Peyer's patch (tissue), 4 donors: Measurements from ENCODE around the gene CHP2. TPM values are rescaled to one million over a fixed set of nuclear protein-coding genes. Genes with fewer than 3 reads are reported as not detected.

ENCODE experiments used
- DNase-seq, 3 donors: peaks; one replicate each; pipeline ENCODE4 v3.0.0-alpha.2; 2017 to 2019
- H3K27ac ChIP-seq, 4 donors: fragments of 200-600 bp; sonication (generic); one replicate each; pipeline ENCODE4 v1.5.1; 2016 to 2019
- H3K27me3 ChIP-seq, 2 donors: fragments of 200-600 bp; sonication (generic); one replicate each; pipeline ENCODE4 v1.5.1; 2019
- H3K36me3 ChIP-seq, 3 donors: fragments of 200-600 bp; sonication (generic); one replicate each; pipeline ENCODE4 v1.5.1; 2016 to 2019
- H3K4me1 ChIP-seq, 4 donors: fragments of 200-600 bp; sonication (generic); one replicate each; pipeline ENCODE4 v1.5.1; 2016 to 2019
- H3K4me3 ChIP-seq, 4 donors: fragments of 200-600 bp; sonication (generic); 1 replicate in 3 of 4; 2 replicates in 1 of 4; pipeline ENCODE4 v1.5.1; 2016 to 2019; ENCODE audit warnings: mild to moderate bottlenecking in 1 of 4
- H3K9me3 ChIP-seq, 4 donors: fragments of 200-600 bp; sonication (generic); one replicate each; pipeline ENCODE4 v1.5.1; 2016 to 2019; ENCODE audit warnings: mild to moderate bottlenecking in 1 of 4
- CTCF ChIP-seq, 6 experiments: fragments of 450-650 bp in 4 of 6; fragments of 200-600 bp in 2 of 6; sonication (generic) in 1 of 6; IDR thresholded peaks; one replicate each; pipeline ENCODE4 v1.5.1; 2017 to 2019; ENCODE audit warnings: antibody characterized with exemption in 6 of 6, mild to moderate bottlenecking in 3 of 6, moderate library complexity in 1 of 6
- POLR2A ChIP-seq, 2 donors: fragments of 450-650 bp; IDR thresholded peaks; one replicate each; pipeline ENCODE4 v1.5.1; 2017; ENCODE audit warnings: antibody characterized with exemption in 2 of 2, mild to moderate bottlenecking in 2 of 2, moderate library complexity in 2 of 2
- total RNA-seq, 4 donors: library from RNA; depleted of rRNA; stranded (reverse); fragments of >200 nt; gene quantifications; one replicate each; pipeline ENCODE4 v1.1.0, GENCODE V29; 2016

Gene CHP2
- total RNA-seq, 4 donors from 2014 or later: 85.0 to 257 (median 166) TPM

GRCh38 chr16:23753908-23754593 is 775 bp upstream of the CHP2 start:
- Histone ChIP-seq H3K9me3 (no peaks in the 10 kb centered on the region), H3K36me3 (peaks cover 0 to 6% (median 0%) of the 10 kb centered on the region in 3 donors), H3K27ac (peak overlapping the region in 3 of 4 donors; percentile 71 to 89 (median 76)), H3K4me1 (peaks cover 0 to 9% (median 0%) of the 10 kb centered on the region in 4 donors), H3K27me3 (no peaks in the 10 kb centered on the region), H3K4me3 (peak overlapping the region in 3 of 4 donors; percentile 42 to 69 (median 55))
- TF ChIP-seq CTCF (IDR thresholded peaks at IDR 0.05) (no peak), POLR2A (IDR thresholded peaks at IDR 0.05) (no peak)
- DNase-seq: no peak

GRCh38 chr16:23755484-23755809 is 621 bp downstream of the CHP2 start:
- Histone ChIP-seq H3K27me3 (no peaks in the 10 kb centered on the region), H3K4me1 (peaks cover 0 to 9% (median 0%) of the 10 kb centered on the region in 4 donors), H3K9me3 (no peaks in the 10 kb centered on the region), H3K27ac (peak overlapping the region in 3 of 4 donors; percentile 71 to 89 (median 76)), H3K4me3 (peak overlapping the region in 3 of 4 donors; percentile 42 to 69 (median 55)), H3K36me3 (peaks cover 0 to 6% (median 0%) of the 10 kb centered on the region in 3 donors)
- TF ChIP-seq CTCF (IDR thresholded peaks at IDR 0.05) (no peak), POLR2A (IDR thresholded peaks at IDR 0.05) (no peak)
- DNase-seq: peak in 1 of 3 donors; percentile 58

- Histone ChIP-seq H3K27ac (peak overlapping the region in 1 of 4 donors; percentile 89), H3K9me3 (no peaks in the 10 kb centered on the region), H3K27me3 (no peaks in the 10 kb centered on the region), H3K36me3 (peaks cover 0 to 6% (median 0%) of the 10 kb centered on the region in 3 donors), H3K4me1 (peaks cover 0 to 9% (median 0%) of the 10 kb centered on the region in 4 donors), H3K4me3 (peak overlapping the region in 2 of 4 donors; percentile 55 to 69)
- TF ChIP-seq POLR2A (IDR thresholded peaks at IDR 0.05) (no peak), CTCF (IDR thresholded peaks at IDR 0.05) (no peak)
- DNase-seq: no peak
Observed at GRCh38 chr16:23757116-23757515, 2.3 kb downstream of the CHP2 start.

GRCh38 chr16:23757937-23758619 is 3.3 kb downstream of the CHP2 start:
- Histone ChIP-seq H3K9me3 (no peaks in the 10 kb centered on the region), H3K27ac (no peak overlapping the region), H3K4me3 (no peak overlapping the region), H3K36me3 (peaks cover 0 to 6% (median 0%) of the 10 kb centered on the region in 3 donors), H3K4me1 (peaks cover 0 to 9% (median 0%) of the 10 kb centered on the region in 4 donors), H3K27me3 (no peaks in the 10 kb centered on the region)
- TF ChIP-seq POLR2A (IDR thresholded peaks at IDR 0.05) (no peak), CTCF (IDR thresholded peaks at IDR 0.05) (no peak)
- DNase-seq: no peak

GRCh38 chr16:23765933-23766332 is 11.1 kb downstream of the CHP2 start:
- H3K4me3 ChIP-seq: no peak overlapping the region
- no peaks in the 10 kb centered on the region for H3K36me3 ChIP-seq
- H3K9me3 ChIP-seq: no peaks in the 10 kb centered on the region
- no peak for TF ChIP-seq POLR2A (IDR thresholded peaks at IDR 0.05)
- no peak for TF ChIP-seq CTCF (IDR thresholded peaks at IDR 0.05)
- H3K27me3 ChIP-seq: no peaks in the 10 kb centered on the region
- no peak for DNase-seq
- H3K27ac ChIP-seq: peak overlapping the region in 3 of 4 donors; percentile 49 to 85 (median 79)
- no peaks in the 10 kb centered on the region for H3K4me1 ChIP-seq
